PFSK-1 (cell line): ENCODE measurements around the gene TNFAIP8L1.

Source experiments
- POLR2AphosphoS5 ChIP-seq: IDR thresholded peaks from 2 replicates; pipeline ENCODE4 v1.6.1; 2012; ENCODE audit warnings: low read depth, mild to moderate bottlenecking, control low read depth, low read length, moderate library complexity
- SIN3A ChIP-seq: IDR thresholded peaks from 2 replicates; pipeline ENCODE4 v1.6.1; 2012; ENCODE audit warnings: mild to moderate bottlenecking, low read length, moderate library complexity, borderline replicate concordance; ENCODE audit not compliant: insufficient read depth
- TAF1 ChIP-seq: IDR thresholded peaks from 2 replicates; pipeline ENCODE4 v1.6.1; 2012; ENCODE audit warnings: low read length, control low read depth, borderline replicate concordance; ENCODE audit not compliant: insufficient read depth

- TF ChIP-seq TAF1 (no peak), POLR2AphosphoS5 (no peak), SIN3A (no peak)
These were observed 16.5 kb upstream of the TNFAIP8L1 start for GRCh38 chr19:4622695-4623421.
